ENCODE measurements around the gene GARNL3.

Gene GARNL3

GRCh38 chr9:127264462-127265219, at the start of gene GARNL3:
Gene GARNL3 (plus strand): TSS chr9:127264774. CDS start chr9:127264878, 104 bp downstream.
- TF ChIP-seq CTCF (IDR thresholded peaks at IDR 0.05), result no peak

GRCh38 chr9:127215268-127216209, 49.0 kb upstream of the GARNL3 start:
- TF ChIP-seq CTCF (IDR thresholded peaks at IDR 0.05), result no peak

GRCh38 chr9:127216210-127216887, 48.2 kb upstream of the GARNL3 start:
- no peak for TF ChIP-seq CTCF (IDR thresholded peaks at IDR 0.05)

GRCh38 chr9:127216888-127217217, 47.7 kb upstream of the GARNL3 start:
- TF ChIP-seq CTCF (IDR thresholded peaks at IDR 0.05), result no peak

- no peak for TF ChIP-seq CTCF (IDR thresholded peaks at IDR 0.05)
These were observed 45.8 kb upstream of the GARNL3 start for GRCh38 chr9:127218818-127219217.

GRCh38 chr9:127219520-127219919, 45.1 kb upstream of the GARNL3 start:
- TF ChIP-seq CTCF (IDR thresholded peaks at IDR 0.05), result no peak

- TF ChIP-seq CTCF (IDR thresholded peaks at IDR 0.05), result no peak
These were observed 42.9 kb upstream of the GARNL3 start for GRCh38 chr9:127221695-127222094.
